HG03460 (cell line): ENCODE measurements around the gene GALNT9.
"Not testable (repeated sequence)": the region's sequence is repeated elsewhere in the genome, so short reads cannot be mapped to it uniquely, and the experiment has no call there.

Experiments used
- ATAC-seq: cut with Tn5 transposase; IDR thresholded peaks from one replicate; pipeline ENCODE4 v1.9.1; 2021; ENCODE audit not compliant: unreplicated experiment

Gene GALNT9

DNA sequence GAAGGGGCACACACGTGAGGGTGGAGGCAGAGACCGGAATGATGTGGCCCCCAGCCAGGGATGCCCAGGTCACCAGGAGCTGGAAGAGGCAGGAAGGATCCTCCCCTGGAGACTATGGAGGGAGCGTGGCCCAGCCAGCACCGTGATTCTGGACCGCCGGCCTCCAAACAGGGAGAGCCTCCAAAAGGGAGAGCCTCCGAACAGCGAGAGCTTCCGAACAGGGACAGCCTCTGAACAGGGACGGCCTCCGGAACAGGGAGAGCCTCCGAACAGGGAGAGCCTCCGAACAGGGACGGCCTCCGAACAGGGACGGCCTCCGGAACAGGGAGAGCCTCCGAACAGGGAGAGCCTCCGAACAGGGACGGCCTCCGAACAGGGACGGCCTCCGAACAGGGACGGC is 33.8 kb downstream of the GALNT9 start:
- ATAC-seq, result not testable (repeated sequence)

DNA sequence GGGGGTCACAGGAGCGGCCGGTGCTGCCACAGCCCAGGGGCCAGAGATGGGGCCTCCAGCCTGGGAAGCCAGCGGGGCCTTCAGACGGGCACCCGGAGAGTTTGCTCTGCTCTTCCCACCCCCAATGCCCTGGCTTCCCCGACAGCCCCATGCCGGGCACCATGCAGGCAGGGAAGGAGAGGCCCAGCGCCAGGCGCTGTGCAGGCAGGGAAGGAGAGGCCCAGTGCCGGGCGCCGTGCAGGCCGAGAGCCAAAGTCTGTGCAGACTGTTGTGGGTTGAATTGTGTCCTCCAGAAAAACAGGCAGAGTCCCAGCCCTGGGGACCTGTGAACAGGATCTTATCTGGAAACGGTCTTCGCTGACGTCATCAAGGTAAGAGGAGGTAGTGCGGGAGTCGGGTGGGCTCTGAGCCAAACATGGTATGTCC is 34.3 kb downstream of the GALNT9 start:
- ATAC-seq, result no peak

- no peak for ATAC-seq
These were observed 35.0 kb downstream of the GALNT9 start for GRCh38 chr12:132294121-132295034.

DNA sequence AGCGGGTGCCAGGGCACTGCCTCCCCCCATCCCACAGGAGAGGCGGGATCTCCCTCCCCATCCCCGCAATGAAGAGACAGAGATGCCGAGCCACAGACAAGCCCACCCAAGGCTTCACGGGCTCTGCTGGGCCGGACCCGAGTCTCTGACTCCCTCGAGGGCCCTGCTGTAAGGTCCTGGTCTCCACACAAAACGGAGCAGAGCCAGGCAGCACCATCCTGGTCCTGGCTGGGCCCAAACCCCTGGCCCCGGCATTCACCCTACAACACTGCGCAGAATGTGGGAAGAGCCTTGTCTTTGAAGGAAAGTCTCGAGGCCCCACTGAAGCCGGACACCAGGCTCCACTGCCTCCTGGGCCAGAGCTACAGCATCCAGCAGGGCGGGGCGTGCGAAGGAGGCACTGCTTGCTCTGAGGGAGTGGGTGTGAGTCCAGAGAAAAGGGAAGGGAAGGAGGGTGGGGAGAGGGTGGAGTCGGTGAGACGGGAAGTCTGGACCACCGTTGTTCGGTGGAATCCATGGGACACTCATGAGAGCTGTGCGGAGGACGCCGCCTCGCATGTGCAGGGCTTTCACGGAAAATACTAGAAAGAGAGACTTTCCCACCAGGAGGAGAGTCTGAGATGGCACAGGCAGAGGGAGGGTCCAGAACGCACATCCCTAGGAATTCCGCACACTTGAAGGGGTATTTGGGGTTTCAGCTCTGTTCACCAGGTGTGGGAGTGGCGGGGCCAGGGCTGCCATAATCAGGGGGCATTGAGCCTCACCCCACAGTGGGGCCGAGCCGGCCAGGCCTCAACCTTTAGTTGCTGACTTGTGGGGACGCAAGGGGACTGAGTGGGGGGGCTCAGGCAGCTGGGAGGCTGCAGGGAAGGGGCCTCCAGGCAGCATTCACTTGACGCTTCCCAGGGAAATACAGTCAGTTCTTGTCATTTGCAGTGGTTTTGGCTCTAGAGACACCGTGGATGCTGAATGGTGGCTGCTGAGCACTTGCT is 36.8 kb downstream of the GALNT9 start:
- ATAC-seq, result no peak

DNA sequence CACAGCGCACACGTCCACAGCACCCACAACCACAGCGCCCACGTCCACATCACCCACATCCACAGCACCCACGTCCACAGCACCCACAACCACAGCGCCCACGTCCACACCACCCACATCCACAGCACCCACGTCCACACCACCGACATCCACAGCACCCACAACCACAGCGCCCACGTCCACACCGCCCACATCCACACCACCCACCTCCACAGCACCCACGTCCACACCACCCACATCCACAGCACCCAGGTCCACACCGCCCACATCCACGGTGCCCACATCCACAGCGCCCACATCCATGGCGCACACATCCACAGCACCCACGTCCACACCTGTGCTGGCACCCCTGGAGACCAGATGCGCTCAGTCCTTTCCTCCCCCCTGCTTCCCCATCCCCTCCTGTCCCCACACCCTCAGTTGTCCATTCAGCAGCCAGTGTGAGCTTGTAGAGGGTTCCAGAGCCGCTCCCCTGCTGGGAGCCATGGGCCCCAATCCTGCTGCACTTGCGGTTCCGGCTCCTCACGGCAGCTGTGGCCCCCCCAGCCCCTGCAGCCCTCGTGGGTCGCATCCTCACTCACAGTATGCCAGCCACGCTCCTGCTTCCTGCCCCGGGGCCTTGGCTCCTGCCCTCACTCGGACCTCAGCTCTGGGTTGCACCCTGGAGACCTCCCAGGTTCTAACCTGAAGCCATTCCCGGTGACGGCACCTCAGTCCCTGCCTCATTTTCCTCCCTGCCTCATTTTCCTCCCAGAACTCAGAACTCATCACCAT is 37.8 kb downstream of the GALNT9 start:
- ATAC-seq, result no peak

- ATAC-seq, result no peak
These were observed 39.2 kb downstream of the GALNT9 start for GRCh38 chr12:132290203-132290540.

DNA sequence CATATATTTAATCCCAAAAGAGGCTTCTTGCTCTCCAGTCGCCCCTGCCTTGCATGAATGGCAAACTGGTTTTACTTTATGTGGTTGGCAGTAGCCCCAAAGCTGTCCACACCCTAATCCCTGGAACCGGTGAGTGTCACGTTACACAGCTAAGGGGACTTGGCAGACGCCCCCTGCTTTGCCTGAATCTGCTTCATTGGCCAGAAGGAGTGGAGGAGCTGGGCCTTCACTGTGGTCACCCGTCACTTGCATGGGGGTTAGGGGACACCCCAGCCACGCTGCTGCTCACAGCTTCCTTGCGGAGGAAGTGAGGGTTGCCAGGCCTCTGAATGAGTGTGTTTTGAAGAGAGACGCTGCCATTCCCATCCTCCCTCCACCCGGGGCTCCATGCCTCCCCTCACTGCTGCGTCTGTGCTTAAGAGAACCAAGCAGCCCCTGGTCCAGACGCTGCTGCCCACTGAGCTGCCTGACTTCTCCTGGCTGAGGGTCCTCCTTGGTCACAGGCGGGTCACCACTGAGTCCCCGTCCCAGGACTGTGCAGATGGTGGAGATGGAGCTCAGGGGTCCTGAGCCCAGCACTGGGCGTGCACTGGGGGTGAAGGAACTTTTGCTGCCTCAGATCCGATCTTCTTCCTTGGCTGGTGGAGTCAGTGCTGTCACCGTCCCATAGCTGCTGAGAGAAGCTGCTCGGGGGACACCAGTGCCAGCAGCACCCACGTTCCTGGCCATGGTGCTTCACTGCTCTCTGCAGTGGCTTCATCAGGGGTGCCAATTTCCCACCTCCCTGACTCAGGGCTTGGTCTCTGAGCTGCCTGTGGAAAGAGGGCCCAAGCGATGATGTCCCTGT is 39.8 kb downstream of the GALNT9 start:
- ATAC-seq, result no peak

- ATAC-seq, result no peak
These were observed 40.7 kb downstream of the GALNT9 start for GRCh38 chr12:132288516-132289215.

- ATAC-seq, result no peak
These were observed 41.8 kb downstream of the GALNT9 start for GRCh38 chr12:132287391-132288238.

DNA sequence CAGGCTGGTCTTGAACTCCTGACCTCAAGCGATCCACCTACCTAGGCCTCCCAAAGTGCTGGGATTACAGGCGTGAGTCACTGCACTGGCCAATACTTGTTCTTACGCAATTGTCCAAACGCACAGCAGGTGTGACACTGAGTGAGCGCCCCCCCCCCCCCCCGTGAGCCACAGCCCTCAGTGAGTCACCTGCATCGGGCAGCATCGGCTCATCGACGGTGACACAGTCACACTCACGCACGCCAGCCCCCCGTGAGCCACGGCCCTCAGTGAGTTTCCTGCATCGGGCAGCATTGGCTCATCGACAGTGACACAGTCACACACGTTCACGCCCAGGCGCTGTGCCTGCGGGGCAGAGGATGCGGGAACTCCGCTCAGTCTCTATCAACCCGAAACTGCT is 42.5 kb downstream of the GALNT9 start:
- no peak for ATAC-seq

GRCh38 chr12:132285991-132286681 is 43.3 kb downstream of the GALNT9 start:
- no peak for ATAC-seq

DNA sequence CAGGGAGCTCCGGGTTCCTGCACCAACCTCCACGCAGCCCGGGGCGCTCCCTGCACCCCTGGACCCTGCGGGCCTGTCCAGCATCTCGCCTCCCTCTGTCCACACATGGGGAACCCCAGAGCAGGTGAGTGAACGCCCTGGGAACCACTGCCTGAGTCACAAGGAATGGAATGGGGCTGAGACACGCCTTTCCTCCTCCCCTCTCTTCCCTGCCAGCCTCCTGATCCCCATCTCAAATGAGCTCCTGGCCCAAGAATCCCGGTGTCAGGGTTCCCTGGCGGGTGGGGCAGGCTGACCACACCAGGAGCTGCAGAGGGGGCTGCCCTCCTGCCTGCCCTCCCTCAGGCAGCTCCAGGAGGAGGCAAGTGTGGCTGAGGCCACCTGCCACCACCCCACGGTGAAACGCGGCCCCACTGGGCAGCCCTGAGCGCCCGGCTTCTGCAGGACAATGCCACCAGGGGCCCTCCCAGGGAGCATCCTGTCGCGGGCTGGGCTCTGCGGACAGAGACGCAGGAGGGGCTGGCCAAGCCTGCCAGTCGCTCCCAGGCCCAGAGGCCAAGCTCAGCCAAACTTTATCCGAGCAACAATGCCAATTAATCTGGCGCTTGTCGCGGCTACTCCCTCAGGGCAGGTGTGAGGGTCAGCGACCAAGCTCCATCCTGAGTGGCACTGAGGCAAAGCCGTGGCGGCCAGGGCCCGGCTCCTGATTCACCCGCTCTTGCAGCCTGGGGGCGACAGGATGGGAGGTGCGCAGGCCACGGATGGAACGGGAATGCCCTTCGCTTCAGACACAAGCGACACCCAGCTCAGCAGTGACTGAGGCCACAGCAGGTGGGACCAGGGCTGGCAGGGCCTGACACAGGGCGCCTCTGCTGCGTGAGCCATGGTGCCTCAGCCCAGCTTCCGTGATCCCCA is 44.3 kb downstream of the GALNT9 start:
- ATAC-seq, result no peak

DNA sequence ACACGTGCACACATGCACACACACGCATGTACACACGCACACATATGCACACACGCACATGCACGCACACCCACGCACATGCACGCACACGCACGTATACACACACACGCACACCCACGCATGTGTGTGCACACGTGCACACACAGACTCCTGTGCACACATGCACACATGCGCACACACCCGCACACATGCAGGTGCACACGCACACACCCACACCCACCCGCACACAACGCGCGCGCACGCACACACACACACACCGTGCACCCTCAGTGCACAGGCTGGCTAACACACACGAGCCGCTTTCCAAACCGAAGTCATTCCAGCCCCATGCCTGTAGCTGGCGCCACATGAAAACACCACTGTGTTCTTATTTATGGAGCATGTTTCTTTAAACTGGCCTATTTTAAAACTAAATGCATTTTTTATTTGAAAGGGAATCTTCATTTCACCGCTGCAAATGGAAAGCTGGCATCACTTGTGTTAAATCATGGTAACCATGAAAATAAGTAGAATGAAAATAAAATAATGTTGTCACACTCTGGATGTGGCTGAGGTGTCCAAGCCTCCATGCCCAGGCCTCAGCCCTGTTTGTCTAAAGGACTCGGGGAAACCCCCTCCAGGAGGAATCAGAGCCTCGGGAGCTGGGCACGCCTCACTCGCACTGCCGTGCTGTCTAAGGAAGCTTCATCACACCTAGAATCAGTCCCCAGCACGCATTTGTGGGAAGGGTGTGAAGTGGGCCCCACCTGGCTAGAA is 45.1 kb downstream of the GALNT9 start:
- ATAC-seq, result no peak

DNA sequence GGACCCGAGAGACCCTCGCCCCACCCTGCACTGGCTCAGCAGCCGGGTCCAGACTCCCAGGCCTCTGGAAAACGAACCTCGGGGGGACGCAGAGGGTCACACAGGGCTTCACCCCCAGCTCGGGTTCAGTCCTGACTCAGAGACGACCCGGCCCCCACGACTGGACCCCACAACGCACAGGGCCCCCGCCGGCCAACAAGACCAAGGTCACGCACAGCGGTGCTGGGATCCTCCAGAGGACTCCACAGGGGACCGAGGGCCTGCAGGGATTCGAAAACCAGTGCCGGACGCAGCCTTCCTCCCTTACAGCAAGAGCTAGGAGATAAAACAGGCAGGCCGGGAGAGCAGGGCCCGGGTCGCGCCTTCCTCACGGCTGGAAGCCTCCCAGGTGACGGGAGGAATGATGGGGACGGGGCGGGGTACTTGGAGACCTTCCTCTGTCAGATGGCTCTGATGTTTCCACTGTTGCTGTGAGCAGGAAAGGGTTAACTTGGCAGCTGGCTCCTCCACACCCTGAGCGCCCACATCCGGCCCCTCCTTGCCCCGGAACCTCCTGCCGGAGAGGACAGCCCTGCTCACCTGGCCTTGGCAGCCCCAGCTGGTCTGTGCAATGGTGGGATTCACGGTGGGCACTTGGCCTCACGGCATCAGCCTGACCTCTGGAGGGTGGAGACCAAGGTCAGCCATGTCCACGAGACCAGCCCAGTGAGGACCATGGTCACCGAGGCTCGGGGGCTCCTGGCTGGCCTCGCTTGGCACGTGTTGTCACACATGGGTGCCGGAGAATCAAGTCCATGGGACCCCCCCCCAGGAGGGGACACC is 46.2 kb downstream of the GALNT9 start:
- ATAC-seq, result no peak
